ENCODE measurements around the gene APOC4.
"Not testable (repeated sequence)": the region's sequence is repeated elsewhere in the genome, so short reads cannot be mapped to it uniquely, and the experiment has no call there.

Gene APOC4

GRCh38 chr19:44961821-44962220, 19.8 kb downstream of the APOC4 start:
- Histone ChIP-seq H3K9ac (ENCODE audit: low read length) (no peak overlapping the region), H3K27me3 (ENCODE audit: control insufficient read depth, insufficient read depth, low read length) (no peaks in the 10 kb centered on the region)

GRCh38 chr19:44968118-44968517, 26.1 kb downstream of the APOC4 start:
- Histone ChIP-seq H3K9me3 (ENCODE audit: control insufficient read depth, insufficient read depth, low read depth, low read length) (no peaks in the 10 kb centered on the region), H3K27me3 (ENCODE audit: control insufficient read depth, insufficient read depth, low read length) (no peaks in the 10 kb centered on the region), H3K27ac (ENCODE audit: low read depth, low read length) (no peak overlapping the region), H3K4me3 (ENCODE audit: low read depth, low read length) (no peak overlapping the region), H3K4me1 (ENCODE audit: control insufficient read depth, insufficient read depth, low read length) (no peaks in the 10 kb centered on the region), H3K36me3 (ENCODE audit: control insufficient read depth, insufficient read depth, low read length) (peaks cover 34% of the 10 kb centered on the region), H3K9ac (ENCODE audit: low read length) (no peak overlapping the region)

More at GRCh38 chr19:44961821-44962220, 19.8 kb downstream of the APOC4 start:
- H3K4me3 ChIP-seq (ENCODE audit: low read depth, low read length) = no peak overlapping the region
- H3K36me3 ChIP-seq (ENCODE audit: control insufficient read depth, insufficient read depth, low read length) = peaks cover 33% of the 10 kb centered on the region
- peaks cover 7% of the 10 kb centered on the region; the same call in 1 of the 2 replicates for H3K4me1 ChIP-seq (ENCODE audit: control insufficient read depth, insufficient read depth, low read length)
- H3K9me3 ChIP-seq (ENCODE audit: control insufficient read depth, insufficient read depth, low read depth, low read length) = no peaks in the 10 kb centered on the region
- no peak overlapping the region for H3K27ac ChIP-seq (ENCODE audit: low read depth, low read length)

DNA sequence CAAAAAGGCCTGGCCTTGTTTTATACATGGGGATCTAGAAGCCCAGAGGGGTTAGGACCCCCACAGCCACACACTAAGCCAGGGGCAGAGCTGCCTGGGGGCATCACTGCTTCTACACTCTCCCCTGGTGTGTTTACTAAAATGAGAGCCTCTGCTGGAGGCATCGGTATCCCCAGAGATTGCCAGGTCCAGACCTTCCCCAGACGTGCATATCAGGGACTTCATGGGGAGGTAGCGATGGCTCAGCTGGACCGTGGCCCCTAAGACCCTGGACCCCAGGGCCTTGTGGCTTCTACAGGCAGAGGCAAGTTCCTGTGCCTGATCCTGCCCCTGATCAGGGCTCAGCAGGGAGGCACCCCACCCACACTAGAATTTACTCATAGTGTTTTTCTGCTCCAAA, 26.6 kb downstream of the APOC4 start:
- H3K9ac ChIP-seq (ENCODE audit: low read length) = no peak overlapping the region
- H3K27me3 ChIP-seq (ENCODE audit: control insufficient read depth, insufficient read depth, low read length) = no peaks in the 10 kb centered on the region
- no peaks in the 10 kb centered on the region for H3K9me3 ChIP-seq (ENCODE audit: control insufficient read depth, insufficient read depth, low read depth, low read length)
- no peak overlapping the region for H3K4me3 ChIP-seq (ENCODE audit: low read depth, low read length)
- H3K36me3 ChIP-seq (ENCODE audit: control insufficient read depth, insufficient read depth, low read length) = peaks cover 38% of the 10 kb centered on the region
- H3K27ac ChIP-seq (ENCODE audit: low read depth, low read length) = no peak overlapping the region
- H3K4me1 ChIP-seq (ENCODE audit: control insufficient read depth, insufficient read depth, low read length) = no peaks in the 10 kb centered on the region

GRCh38 chr19:44969437-44969836, 27.4 kb downstream of the APOC4 start:
- Histone ChIP-seq H3K9me3 (ENCODE audit: control insufficient read depth, insufficient read depth, low read depth, low read length) (no peaks in the 10 kb centered on the region), H3K36me3 (ENCODE audit: control insufficient read depth, insufficient read depth, low read length) (peaks cover 43% of the 10 kb centered on the region), H3K9ac (ENCODE audit: low read length) (no peak overlapping the region), H3K4me1 (ENCODE audit: control insufficient read depth, insufficient read depth, low read length) (no peaks in the 10 kb centered on the region), H3K27ac (ENCODE audit: low read depth, low read length) (no peak overlapping the region), H3K4me3 (ENCODE audit: low read depth, low read length) (no peak overlapping the region), H3K27me3 (ENCODE audit: control insufficient read depth, insufficient read depth, low read length) (no peaks in the 10 kb centered on the region)

DNA sequence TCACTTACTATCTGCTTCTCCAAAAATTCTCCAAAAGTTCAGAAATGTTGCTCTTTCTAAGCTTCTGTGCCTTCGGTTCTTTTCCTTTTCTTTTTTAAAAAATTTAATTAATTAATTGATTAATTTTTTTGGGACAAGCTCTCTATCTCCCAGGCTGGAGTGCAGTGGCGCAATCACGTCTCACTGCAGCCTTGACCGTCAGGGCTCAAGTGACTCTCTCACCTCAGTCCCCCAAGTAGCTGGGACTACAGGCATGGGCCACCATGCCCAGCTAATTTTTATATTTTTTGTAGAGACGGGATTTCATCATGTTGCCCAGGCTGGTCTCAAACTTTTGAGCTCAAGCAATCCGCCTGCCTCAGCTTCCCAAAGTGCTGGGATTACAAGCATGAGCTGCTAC, 29.4 kb downstream of the APOC4 start:
- H3K9ac ChIP-seq (ENCODE audit: low read length); H3K9me3 ChIP-seq (ENCODE audit: control insufficient read depth, insufficient read depth, low read depth, low read length); H3K4me3 ChIP-seq (ENCODE audit: low read depth, low read length); H3K27ac ChIP-seq (ENCODE audit: low read depth, low read length); H3K4me1 ChIP-seq (ENCODE audit: control insufficient read depth, insufficient read depth, low read length); H3K27me3 ChIP-seq (ENCODE audit: control insufficient read depth, insufficient read depth, low read length): not testable (repeated sequence)
- H3K36me3 ChIP-seq (ENCODE audit: control insufficient read depth, insufficient read depth, low read length) = peaks cover 53% of the 10 kb centered on the region

DNA sequence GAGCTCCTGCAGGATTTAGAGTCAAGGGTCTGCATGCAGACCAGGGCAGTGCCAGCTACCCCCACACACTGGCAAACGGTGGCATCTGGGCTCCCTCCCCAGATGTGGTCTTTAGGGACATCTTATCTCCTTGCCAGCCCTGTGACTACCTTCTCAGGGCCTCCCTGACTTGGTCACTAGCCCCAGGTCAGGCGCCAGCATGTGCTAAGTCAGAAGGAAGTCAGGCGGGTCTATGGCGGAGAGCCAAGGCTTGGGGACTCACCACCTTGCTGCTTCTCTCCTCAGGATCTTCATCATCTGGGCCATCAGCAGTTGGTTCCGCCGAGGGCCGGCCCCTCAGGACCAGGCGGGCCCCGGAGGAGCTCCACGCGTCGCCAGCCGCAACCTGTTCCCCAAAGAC, 30.8 kb downstream of the APOC4 start:
- Histone ChIP-seq H3K4me1 (ENCODE audit: control insufficient read depth, insufficient read depth, low read length) (no peaks in the 10 kb centered on the region), H3K36me3 (ENCODE audit: control insufficient read depth, insufficient read depth, low read length) (peaks cover 58% of the 10 kb centered on the region), H3K9ac (ENCODE audit: low read length) (no peak overlapping the region), H3K27me3 (ENCODE audit: control insufficient read depth, insufficient read depth, low read length) (no peaks in the 10 kb centered on the region), H3K9me3 (ENCODE audit: control insufficient read depth, insufficient read depth, low read depth, low read length) (no peaks in the 10 kb centered on the region), H3K4me3 (ENCODE audit: low read depth, low read length) (no peak overlapping the region), H3K27ac (ENCODE audit: low read depth, low read length) (no peak overlapping the region)

- Histone ChIP-seq H3K9me3 (ENCODE audit: control insufficient read depth, insufficient read depth, low read depth, low read length) (no peaks in the 10 kb centered on the region), H3K9ac (ENCODE audit: low read length) (no peak overlapping the region), H3K36me3 (ENCODE audit: control insufficient read depth, insufficient read depth, low read length) (peaks cover 68% of the 10 kb centered on the region), H3K27me3 (ENCODE audit: control insufficient read depth, insufficient read depth, low read length) (no peaks in the 10 kb centered on the region), H3K4me1 (ENCODE audit: control insufficient read depth, insufficient read depth, low read length) (no peaks in the 10 kb centered on the region), H3K4me3 (ENCODE audit: low read depth, low read length) (no peak overlapping the region), H3K27ac (ENCODE audit: low read depth, low read length) (no peak overlapping the region)
Observed at GRCh38 chr19:44973982-44974735, 32.1 kb downstream of the APOC4 start.

- H3K4me1 ChIP-seq (ENCODE audit: control insufficient read depth, insufficient read depth, low read length) = no peaks in the 10 kb centered on the region
- H3K9ac ChIP-seq (ENCODE audit: low read length) = no peak overlapping the region
- no peaks in the 10 kb centered on the region for H3K9me3 ChIP-seq (ENCODE audit: control insufficient read depth, insufficient read depth, low read depth, low read length)
- no peak overlapping the region for H3K4me3 ChIP-seq (ENCODE audit: low read depth, low read length)
- no peaks in the 10 kb centered on the region for H3K27me3 ChIP-seq (ENCODE audit: control insufficient read depth, insufficient read depth, low read length)
- peaks cover 71% of the 10 kb centered on the region for H3K36me3 ChIP-seq (ENCODE audit: control insufficient read depth, insufficient read depth, low read length)
- no peak overlapping the region for H3K27ac ChIP-seq (ENCODE audit: low read depth, low read length)
Observed at GRCh38 chr19:44974857-44975256, 32.8 kb downstream of the APOC4 start.

DNA sequence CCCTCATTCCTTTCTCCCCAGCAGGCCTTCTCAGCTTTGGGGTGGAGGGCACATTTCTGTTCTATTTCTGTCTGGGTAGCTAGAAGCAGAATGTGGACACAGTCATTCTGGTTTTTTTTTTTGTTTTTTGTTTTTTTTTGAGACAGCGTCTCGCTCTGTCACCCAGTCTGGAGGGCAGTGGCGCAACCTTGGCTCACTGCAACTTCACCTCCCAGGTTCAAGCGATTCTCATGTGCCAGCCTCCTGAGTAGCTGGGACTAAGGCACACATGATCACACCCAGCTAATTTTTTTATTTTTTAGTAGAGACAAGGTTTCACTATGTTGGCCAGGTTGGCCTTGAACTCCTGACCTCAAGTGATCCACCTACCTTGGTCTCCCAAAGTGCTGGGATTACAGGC, 33.4 kb downstream of the APOC4 start:
- no peak overlapping the region for H3K27ac ChIP-seq (ENCODE audit: low read depth, low read length)
- peaks cover 71% of the 10 kb centered on the region for H3K36me3 ChIP-seq (ENCODE audit: control insufficient read depth, insufficient read depth, low read length)
- no peak overlapping the region for H3K4me3 ChIP-seq (ENCODE audit: low read depth, low read length)

DNA sequence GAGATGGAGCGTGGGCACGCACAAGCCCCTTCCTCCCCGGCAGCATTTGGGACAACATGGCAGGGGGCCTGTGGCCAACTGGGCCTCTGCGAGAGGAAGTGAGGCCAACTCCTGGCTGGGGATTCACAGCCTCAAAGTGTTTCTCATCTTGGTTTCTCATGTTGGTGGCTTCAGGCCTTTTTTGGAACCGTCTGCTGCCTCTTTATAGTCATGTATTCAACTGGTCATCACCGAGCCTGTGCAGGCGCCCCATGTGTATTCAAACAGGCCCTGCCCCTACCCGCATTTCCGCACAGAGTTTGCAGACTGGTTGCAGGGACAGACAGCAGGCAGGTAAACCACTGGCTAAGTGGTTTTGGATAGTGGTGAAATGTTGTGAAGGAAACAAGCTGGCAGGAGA, 42.0 kb downstream of the APOC4 start:
- peaks cover 78% of the 10 kb centered on the region for H3K36me3 ChIP-seq (ENCODE audit: control insufficient read depth, insufficient read depth, low read length)
- no peak overlapping the region for H3K27ac ChIP-seq (ENCODE audit: low read depth, low read length)
- no peaks in the 10 kb centered on the region for H3K4me1 ChIP-seq (ENCODE audit: control insufficient read depth, insufficient read depth, low read length)
- no peak overlapping the region for H3K4me3 ChIP-seq (ENCODE audit: low read depth, low read length)
- no peaks in the 10 kb centered on the region for H3K27me3 ChIP-seq (ENCODE audit: control insufficient read depth, insufficient read depth, low read length)
- no peaks in the 10 kb centered on the region for H3K9me3 ChIP-seq (ENCODE audit: control insufficient read depth, insufficient read depth, low read depth, low read length)
- no peak overlapping the region for H3K9ac ChIP-seq (ENCODE audit: low read length)

More for the DNA sequence above, 33.4 kb downstream of the APOC4 start:
- Histone ChIP-seq H3K27me3 (ENCODE audit: control insufficient read depth, insufficient read depth, low read length) (no peaks in the 10 kb centered on the region), H3K9me3 (ENCODE audit: control insufficient read depth, insufficient read depth, low read depth, low read length) (no peaks in the 10 kb centered on the region), H3K4me1 (ENCODE audit: control insufficient read depth, insufficient read depth, low read length) (no peaks in the 10 kb centered on the region), H3K9ac (ENCODE audit: low read length) (no peak overlapping the region)

GRCh38 chr19:44985445-44985844, 43.4 kb downstream of the APOC4 start:
- H3K27ac ChIP-seq (ENCODE audit: low read depth, low read length) = no peak overlapping the region
- H3K4me1 ChIP-seq (ENCODE audit: control insufficient read depth, insufficient read depth, low read length) = no peaks in the 10 kb centered on the region
- H3K27me3 ChIP-seq (ENCODE audit: control insufficient read depth, insufficient read depth, low read length) = no peaks in the 10 kb centered on the region
- no peak overlapping the region for H3K4me3 ChIP-seq (ENCODE audit: low read depth, low read length)
- H3K36me3 ChIP-seq (ENCODE audit: control insufficient read depth, insufficient read depth, low read length) = peaks cover 78% of the 10 kb centered on the region
- no peaks in the 10 kb centered on the region for H3K9me3 ChIP-seq (ENCODE audit: control insufficient read depth, insufficient read depth, low read depth, low read length)
- H3K9ac ChIP-seq (ENCODE audit: low read length) = no peak overlapping the region

Measured in HUES6 (cell line).